Measurements from ENCODE around the gene PRKD2.
"Not testable (repeated sequence)": the region's sequence is repeated elsewhere in the genome, so short reads cannot be mapped to it uniquely, and the experiment has no call there.

PRKD2 gene

GRCh38 chr19:46717034-46717715 is at the start of gene PRKD2:
Gene PRKD2 (minus strand): TSS chr19:46717114. CDS start chr19:46716370, 744 bp downstream.
- H3K4me3 ChIP-seq (replicated peaks in 1 of 2; ENCODE audit: low read depth in 2 of 2, low read length in 2 of 2) = peak within 1 kb of the TSS; percentile 73 to 81
- peak; percentile 82 to 87 for DNase-seq (ENCODE audit: low read depth in 2 of 2)
- no peak for TF ChIP-seq CTCF (IDR thresholded peaks at IDR 0.05; ENCODE audit: low read depth, low read length)

- H3K4me3 ChIP-seq (replicated peaks in 1 of 2; ENCODE audit: low read depth in 2 of 2, low read length in 2 of 2) = no peak overlapping the region
- TF ChIP-seq CTCF (IDR thresholded peaks at IDR 0.05; ENCODE audit: low read depth, low read length) = no peak
- DNase-seq (ENCODE audit: low read depth in 2 of 2) = no peak
These were observed 47.9 kb upstream of the PRKD2 start for GRCh38 chr19:46764817-46765291.

- no peak for DNase-seq (ENCODE audit: low read depth in 2 of 2)
- no peak overlapping the region for H3K4me3 ChIP-seq (replicated peaks in 1 of 2; ENCODE audit: low read depth in 2 of 2, low read length in 2 of 2)
- TF ChIP-seq CTCF (IDR thresholded peaks at IDR 0.05; ENCODE audit: low read depth, low read length) = no peak
These were observed 45.5 kb upstream of the PRKD2 start for GRCh38 chr19:46762245-46762890.

GRCh38 chr19:46761418-46761831 is 44.5 kb upstream of the PRKD2 start:
- no peak overlapping the region for H3K4me3 ChIP-seq (replicated peaks in 1 of 2; ENCODE audit: low read depth in 2 of 2, low read length in 2 of 2)
- no peak for TF ChIP-seq CTCF (IDR thresholded peaks at IDR 0.05; ENCODE audit: low read depth, low read length)
- peak in 1 of 2 donors; percentile 75 for DNase-seq (ENCODE audit: low read depth in 2 of 2)

- H3K4me3 ChIP-seq (replicated peaks in 1 of 2; ENCODE audit: low read depth in 2 of 2, low read length in 2 of 2) = not testable (repeated sequence)
- peak; percentile 47 to 60 for DNase-seq (ENCODE audit: low read depth in 2 of 2)
These were observed 44.0 kb upstream of the PRKD2 start for GRCh38 chr19:46760897-46761296.

- no peak for DNase-seq (ENCODE audit: low read depth in 2 of 2)
- no peak overlapping the region for H3K4me3 ChIP-seq (replicated peaks in 1 of 2; ENCODE audit: low read depth in 2 of 2, low read length in 2 of 2)
- TF ChIP-seq CTCF (IDR thresholded peaks at IDR 0.05; ENCODE audit: low read depth, low read length) = no peak
These were observed 43.4 kb upstream of the PRKD2 start for GRCh38 chr19:46760363-46760762.

- no peak overlapping the region for H3K4me3 ChIP-seq (replicated peaks in 1 of 2; ENCODE audit: low read depth in 2 of 2, low read length in 2 of 2)
- TF ChIP-seq CTCF (IDR thresholded peaks at IDR 0.05; ENCODE audit: low read depth, low read length) = no peak
- DNase-seq (ENCODE audit: low read depth in 2 of 2) = peak; percentile 94 to 95
These were observed 43.0 kb upstream of the PRKD2 start for GRCh38 chr19:46759817-46760333.

Measured in cardiac fibroblast (primary cell).